GM13977 (cell line): ENCODE results near the gene LBR.
A peak's percentile ranks its signal among the peaks of the same experiment; 100 is the strongest.
"Not testable (repeated sequence)": the region's sequence is repeated elsewhere in the genome, so short reads cannot be mapped to it uniquely, and the experiment has no call there.

ENCODE experiments used
- DNase-seq: peaks from one replicate; pipeline ENCODE4 v3.0.0; 2012; ENCODE audit warnings: low spot score
- CTCF ChIP-seq: IDR thresholded peaks from 2 replicates; pipeline ENCODE4 v1.5.1; 2012; ENCODE audit warnings: mild to moderate bottlenecking, control low read depth; ENCODE audit not compliant: insufficient read depth; ENCODE audit errors: extremely low read depth, missing control alignments
- in situ Hi-C: fragments of 300-500 bp; cut with MboI; formaldehyde crosslinking; loops from one replicate; pipeline ENCODE4 v1.12.0; 2022; ENCODE audit warnings: low sequenced_read_pairs, low pct_unique_long_range_greater_than_20kb, mixed read lengths, inconsistent platforms; ENCODE audit not compliant: unreplicated experiment

LBR gene

GRCh38 chr1:225474439-225474985, 46.7 kb upstream of the LBR start:
- in situ Hi-C loops, result loop anchor here (10.0 kb wide), 1 partner anchor 510 kb away; no protein-coding TSS in a partner anchor
- no peak for TF ChIP-seq CTCF
- DNase-seq, result no peak

- peak; percentile 4 for DNase-seq
- in situ Hi-C loops, result loop anchor here (10.0 kb wide), 1 partner anchor 511 kb away; no protein-coding TSS in a partner anchor
Measured at GRCh38 chr1:225473676-225474438, 46.0 kb upstream of the LBR start.

- in situ Hi-C loops, result loop anchor here (10.0 kb wide), 1 partner anchor 512 kb away; no protein-coding TSS in a partner anchor
- not testable (repeated sequence) for DNase-seq
Measured at GRCh38 chr1:225473266-225473665, 45.4 kb upstream of the LBR start.

GRCh38 chr1:225471453-225472301, 43.8 kb upstream of the LBR start:
- in situ Hi-C loops, result loop anchor here (10.0 kb wide), 1 partner anchor 513 kb away; no protein-coding TSS in a partner anchor
- no peak for TF ChIP-seq CTCF
- DNase-seq, result no peak

- DNase-seq, result no peak
- no peak for TF ChIP-seq CTCF
- in situ Hi-C loops, result loop anchor here (10.0 kb wide), 1 partner anchor 514 kb away; no protein-coding TSS in a partner anchor
Measured at GRCh38 chr1:225471109-225471452, 43.2 kb upstream of the LBR start.

GRCh38 chr1:225470211-225471108, 42.6 kb upstream of the LBR start:
- TF ChIP-seq CTCF, result no peak
- in situ Hi-C loops, result loop anchor here (10.0 kb wide), 1 partner anchor 514 kb away; no protein-coding TSS in a partner anchor
- DNase-seq, result no peak

GRCh38 chr1:225469051-225469450, 41.2 kb upstream of the LBR start:
- no peak for TF ChIP-seq CTCF
- in situ Hi-C loops, result no loop called here

More at GRCh38 chr1:225469051-225469450, 41.2 kb upstream of the LBR start:
- no peak for DNase-seq
